GM18499 (cell line): Measurements from ENCODE around the gene JPT2.

Source experiments
- ATAC-seq: cut with Tn5 transposase; IDR thresholded peaks from one replicate; pipeline ENCODE4 v1.9.1; 2021; ENCODE audit warnings: moderate number of reproducible peaks; ENCODE audit not compliant: insufficient read depth, unreplicated experiment

Gene JPT2, protein sequence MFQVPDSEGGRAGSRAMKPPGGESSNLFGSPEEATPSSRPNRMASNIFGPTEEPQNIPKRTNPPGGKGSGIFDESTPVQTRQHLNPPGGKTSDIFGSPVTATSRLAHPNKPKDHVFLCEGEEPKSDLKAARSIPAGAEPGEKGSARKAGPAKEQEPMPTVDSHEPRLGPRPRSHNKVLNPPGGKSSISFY

DNA sequence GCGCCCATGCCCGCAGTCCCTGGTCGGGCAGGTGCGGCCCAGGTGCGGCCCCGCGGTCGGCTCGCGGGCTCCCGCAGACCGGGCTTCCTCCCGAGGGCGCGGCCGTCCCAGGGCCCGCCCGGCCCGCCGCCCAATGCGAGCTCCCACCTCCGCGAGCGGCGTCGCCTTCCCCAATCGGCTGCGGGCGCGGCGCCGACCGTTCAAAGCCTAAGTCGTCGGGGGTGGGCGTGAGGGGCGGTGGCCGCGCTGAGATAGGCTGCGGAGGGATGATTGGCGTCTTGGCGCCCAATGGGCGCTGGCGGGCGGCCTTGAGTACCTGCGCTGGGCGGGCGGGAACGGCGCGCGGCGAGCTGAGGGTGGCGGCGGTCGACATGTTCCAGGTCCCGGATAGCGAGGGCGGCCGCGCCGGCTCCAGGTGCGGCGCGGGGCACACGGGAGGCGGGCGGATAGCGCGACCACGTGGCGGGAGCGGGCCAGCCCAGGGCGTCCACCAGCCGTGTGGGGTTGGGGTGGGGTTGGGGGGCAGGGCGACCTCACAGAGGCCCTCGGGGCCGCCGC, at the start of gene JPT2:
Gene JPT2 (plus strand): TSS at position 338 of the 558 bp plus-strand sequence. CDS start 34 bp downstream, at position 372.
- ATAC-seq: peak; percentile 65

DNA sequence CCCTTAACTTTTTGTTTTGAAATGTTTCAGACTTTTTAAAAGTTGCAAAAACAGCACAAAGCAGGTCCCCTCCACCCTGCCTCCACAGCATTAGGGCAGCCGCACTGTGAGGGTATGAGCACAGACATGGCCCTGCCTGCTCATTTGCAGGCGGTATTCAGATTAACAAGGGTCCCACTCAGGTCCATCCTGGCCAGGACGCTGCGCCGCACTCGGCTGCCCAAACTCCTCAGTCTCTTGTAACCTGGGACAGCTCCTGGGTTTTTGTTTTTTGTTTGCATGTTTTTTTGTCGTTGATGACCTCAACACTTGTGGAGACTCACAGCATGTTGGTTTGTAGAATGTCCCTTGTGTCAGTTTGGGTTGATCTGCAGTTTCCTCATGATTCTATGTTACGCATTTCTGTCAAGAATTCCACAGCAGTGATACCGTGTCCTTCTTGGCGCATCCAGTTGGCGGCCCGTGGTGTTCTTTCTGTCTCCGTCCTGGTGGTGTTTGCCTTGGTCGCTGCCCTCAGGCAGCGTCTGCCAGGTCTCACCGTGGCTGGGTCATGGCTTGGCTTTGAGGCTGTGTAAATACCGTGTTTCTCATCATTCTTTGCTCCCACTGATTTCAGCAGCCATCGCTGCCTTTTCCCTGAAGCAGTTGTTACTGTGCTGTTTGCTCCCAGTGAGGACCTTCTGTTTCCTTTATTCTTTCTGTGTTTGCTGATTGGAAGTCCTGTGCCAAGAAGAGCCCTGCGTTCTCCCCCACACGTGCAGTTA, 47.4 kb upstream of the JPT2 start:
- no peak for ATAC-seq

DNA sequence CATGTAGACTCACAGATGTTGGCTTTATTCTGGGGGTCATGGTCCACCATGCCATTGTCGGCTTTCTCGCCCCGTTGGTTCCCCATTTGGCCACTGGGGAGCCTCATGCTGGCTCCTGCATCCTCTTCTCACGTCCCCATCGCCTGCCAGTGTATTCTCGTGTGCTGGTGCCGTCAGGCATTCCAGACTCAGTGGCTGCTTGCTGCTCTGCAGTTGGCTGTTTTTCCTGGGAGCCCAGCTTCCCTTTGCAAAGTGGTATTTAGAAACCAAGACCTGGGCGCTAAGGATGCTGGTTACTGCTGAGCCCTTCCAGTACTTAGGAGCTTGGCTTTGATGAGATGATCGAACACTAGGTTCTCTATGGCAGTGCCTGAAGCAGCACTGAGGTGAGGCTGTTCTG, 46.8 kb upstream of the JPT2 start:
- ATAC-seq: no peak

DNA sequence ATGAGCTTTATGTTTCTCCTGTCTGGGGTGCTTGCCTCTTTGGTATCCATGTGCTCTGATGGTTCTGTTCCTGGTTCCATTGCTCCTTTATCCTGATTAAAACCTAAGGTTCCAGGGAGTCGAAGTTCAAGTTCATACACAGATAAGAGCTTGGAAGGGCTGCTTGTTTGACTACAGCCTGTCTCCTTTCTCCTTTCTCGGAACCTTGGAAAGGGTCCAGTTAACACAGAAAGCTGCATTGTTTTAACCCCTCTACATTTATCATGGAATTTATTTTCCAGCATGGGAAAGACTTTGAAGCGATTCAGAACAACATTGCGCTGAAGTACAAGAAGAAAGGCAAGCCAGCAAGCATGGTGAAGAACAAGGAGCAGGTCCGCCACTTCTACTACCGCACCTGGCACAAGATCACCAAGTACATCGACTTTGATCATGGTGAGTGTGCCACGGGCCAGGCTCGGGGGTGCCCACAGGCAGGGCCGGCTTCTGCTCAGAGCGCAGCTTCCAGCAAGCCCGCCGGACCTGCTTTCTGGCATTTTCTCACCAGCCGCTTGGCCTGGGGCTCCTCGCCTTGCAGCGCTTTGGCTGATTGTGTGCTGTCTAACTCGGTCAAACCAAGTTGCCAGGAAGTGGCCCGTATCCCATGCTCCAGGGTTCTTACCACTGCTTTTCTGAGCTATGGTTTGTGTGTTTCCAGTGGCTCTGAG, 46.0 kb upstream of the JPT2 start:
- no peak for ATAC-seq

DNA sequence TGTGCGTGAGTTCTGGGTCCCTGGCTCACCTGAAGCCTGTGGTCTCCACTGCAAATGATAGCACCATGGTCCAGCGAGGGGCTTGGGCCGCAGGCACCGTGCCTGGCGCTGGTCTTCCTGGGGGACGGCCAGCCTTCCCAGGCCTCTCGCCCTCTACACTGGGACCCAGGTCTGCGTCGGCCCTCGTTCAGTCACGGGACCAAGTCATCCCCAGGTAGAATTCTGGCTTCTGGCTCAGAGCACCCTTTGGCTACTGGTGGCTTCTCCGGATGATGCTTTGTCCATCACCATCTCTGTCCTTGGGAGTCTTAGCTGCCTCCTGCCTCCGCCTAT, 45.5 kb upstream of the JPT2 start:
- no peak for ATAC-seq

DNA sequence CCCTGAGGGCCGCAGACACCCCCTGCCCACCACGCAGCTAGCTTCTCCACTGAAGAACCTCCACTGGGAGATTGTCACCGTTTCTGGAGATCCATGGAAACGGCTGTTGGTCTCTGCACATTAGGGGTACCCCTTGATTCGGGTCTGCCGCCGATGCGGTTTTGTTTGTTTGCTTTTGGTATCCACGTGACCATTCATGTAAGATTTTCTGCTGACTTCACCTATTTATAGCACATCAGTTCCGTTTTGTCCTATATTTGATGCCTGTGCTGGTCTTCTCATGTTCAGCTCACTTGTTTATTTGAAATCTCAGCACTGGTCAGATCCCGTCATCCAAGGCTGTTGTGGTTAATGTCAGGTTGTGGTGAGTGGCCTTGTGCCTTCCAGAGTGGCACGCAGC, 44.8 kb upstream of the JPT2 start:
- ATAC-seq: no peak

DNA sequence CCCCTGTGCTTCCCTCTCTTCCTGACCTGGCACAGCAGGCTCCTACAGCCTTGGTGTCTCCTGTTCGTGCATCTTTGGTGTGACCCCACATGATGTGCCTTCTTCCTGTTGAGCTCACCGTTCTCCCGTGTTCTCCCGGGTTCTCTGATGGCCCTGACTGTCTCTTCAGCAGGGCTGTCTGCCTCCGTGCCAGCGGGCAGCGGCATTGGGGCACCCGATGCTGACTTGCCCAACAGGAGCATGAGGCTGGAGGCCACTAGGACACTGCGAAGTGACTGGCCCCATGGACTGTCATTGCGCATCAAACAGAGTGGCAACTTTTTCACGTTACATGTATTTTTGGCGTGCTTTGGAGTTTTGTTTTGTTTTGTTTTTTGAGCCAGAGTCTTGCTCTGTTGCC, 43.5 kb upstream of the JPT2 start:
- ATAC-seq: no peak

DNA sequence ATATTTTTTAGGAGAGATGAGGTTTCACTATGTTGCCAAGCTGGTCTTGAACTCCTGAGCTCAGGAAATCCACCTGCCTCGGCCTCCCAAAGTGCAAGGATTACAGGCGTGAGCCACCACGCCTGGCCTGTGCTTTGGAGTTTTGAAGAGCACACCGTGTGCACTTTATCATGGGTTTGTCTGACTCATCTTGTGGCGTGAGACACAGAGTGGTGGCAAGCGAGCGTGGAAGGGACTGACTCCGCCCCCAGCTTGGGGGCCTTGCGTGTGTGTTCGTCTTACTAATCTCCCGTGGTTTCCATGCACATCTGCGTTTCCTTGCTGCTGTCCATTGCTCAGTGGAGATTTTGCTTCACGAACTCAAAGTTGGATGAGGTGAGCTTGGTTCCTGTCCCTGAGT, 43.0 kb upstream of the JPT2 start:
- no peak for ATAC-seq

DNA sequence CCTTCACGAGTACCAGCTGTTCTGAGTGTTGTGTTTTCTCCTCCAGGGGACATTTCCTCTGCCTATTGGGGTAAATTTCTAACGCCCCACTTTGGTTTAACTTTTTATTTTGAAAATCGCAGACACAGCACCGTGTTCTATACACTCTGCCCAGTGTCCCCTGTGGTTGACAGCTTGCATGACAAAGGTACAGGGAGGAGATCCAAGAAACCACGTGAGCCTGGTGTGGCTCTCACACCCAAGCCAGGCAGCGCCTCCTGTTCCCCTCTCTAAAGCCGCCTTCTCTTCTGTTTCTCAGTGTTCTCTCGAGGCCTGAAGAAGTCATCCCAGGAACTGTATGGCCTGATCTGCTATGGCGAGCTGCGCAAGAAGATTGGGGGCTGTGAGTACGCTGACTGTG, 40.6 kb upstream of the JPT2 start:
- ATAC-seq: no peak

DNA sequence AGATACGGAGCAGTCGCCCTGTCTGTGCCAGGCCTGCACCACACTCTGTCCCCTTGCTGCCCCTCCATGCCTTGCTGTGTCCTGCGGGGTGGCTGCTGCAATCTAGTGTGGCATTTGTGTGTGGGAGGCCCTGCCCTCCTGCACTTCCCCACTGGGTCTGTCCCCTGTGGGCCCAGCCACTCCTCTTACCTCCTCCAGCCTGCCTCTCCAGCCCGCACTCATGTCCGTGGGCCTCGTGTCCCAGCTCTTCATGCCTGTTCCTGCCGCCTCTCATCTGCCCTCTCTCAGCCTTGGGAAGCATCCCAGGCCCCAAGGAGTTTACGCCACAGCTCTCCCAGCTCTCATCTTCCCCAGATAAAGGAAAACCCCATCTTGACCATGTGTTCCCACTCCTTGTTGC, 39.3 kb upstream of the JPT2 start:
- ATAC-seq: no peak

DNA sequence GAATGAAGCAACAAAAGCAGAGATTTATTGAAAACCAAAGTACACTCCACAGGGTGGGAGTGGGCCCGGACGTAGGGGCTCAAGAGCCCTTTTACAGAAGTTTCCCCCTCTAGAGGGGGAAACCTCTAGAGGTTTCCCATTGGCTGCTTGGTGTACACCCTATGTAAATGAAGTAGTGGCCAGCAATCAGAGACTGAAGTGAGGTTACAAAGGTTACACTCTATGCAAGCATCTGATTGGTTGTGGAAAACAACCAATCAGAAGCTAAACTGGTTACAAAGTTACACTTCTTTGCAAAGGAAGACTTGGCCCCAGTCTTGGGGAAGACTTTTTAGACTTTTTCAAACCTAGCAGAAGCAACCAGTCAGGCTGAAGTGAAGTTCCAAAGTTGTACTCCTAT, 38.8 kb upstream of the JPT2 start:
- no peak for ATAC-seq

DNA sequence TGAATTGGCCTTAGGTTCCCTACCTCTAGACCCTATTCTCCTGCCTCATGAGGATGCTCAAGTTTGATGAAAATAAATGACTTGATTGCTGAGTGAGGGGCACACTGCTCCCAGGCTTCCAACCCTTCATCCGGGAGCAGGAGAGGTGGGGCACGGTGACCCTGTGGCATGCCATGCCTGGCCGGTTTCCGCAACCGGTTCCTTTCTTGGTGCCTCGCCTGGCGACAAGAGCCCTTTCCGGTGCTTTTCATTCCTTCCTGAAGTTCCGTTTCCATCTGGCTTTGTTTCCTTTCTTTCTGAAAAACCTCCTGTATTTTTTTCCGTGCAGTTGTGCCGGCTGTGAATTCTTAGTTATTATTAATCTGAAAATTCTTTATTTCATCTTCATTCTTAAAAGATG, 38.2 kb upstream of the JPT2 start:
- ATAC-seq: no peak

DNA sequence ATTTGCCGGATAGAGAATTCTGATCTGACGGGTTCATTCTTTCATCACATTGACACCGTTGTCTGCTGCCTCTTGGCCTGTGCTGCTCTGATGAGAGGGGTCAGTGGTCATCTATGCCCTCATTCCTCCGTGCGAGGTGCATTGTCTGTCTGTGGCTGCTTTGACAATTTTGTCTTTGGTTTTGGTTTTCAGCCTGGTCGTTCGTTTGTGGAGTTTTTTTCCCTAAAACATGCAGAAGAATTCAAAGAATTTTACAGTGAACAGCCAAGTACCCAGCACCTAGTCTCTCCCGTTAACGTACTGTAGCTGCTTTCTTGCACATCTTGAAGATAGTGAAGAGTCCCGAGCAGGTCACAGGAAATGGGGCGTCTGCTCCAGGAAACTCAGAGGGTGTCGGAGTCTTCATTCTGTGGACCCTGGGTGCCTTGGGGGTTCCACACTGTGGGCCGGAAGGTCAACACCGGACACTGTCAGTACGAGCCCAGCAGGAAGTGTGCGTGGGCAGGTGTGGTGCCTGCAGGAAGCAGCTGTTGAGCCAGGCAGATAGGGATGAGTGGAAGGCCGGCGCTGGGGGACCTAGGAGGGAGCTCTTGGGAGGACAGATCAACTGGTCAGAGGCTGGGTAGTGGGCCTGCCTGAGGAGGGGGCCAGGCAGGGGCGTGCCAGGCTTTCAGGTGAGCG, 37.7 kb upstream of the JPT2 start:
- ATAC-seq: no peak

DNA sequence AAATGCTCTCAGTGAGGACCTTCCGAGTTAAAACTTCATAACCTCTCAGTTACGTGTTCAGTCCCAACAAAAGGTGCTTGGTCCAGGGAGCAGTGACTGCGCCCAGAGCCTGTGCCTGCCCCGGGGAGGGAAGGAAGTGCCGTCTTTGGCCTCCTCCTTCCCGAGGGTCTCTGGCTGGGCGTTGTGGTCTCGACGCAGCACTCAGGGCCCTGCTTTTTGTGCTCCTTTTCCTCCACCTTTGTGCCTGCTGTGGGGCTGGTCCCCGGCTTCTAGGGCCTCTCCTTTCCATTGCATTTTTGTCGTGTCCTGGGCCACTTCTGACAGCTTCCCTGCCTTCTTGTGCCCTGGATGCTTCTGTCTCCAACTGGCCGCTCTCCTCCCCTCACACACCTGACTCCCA, 36.8 kb upstream of the JPT2 start:
- no peak for ATAC-seq

DNA sequence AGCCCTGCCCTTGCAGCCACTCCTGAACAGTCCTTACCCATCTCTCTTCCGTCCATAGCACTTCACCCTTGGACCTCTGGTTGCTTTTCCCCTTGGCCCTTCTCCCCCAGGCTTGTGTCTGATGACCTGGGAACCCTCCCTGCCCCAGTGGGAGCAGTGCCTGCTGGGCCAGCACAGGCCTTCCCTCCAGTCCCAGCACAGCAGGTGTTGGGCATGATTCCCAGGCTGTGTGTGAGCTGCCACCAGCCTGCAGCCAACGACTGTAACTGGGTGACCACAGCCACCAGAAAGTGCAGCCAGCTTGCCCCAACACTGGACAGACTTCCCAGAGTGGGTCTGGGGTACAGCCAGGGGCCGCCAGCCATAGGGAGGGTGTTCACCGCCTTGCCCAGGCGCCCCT, 35.9 kb upstream of the JPT2 start:
- ATAC-seq: no peak

DNA sequence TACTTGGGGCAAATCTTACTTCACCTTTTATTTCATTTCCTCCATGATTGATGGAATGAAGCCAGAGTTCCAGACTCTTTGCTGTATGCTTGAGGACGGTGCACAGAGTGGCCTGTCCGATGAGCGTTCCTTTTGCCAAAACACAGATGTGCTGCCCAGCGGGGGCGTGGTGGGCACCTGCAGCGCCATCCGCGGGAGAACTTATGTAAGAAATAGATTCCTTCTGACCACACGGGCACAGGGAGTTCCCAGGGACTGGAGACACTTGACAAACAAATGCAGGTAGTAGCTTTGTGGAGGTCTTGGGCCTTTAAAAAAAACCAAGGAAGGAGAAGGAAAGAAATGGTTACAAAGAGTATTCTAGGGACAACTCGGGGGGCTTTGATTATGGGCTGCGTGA, 35.3 kb upstream of the JPT2 start:
- no peak for ATAC-seq

DNA sequence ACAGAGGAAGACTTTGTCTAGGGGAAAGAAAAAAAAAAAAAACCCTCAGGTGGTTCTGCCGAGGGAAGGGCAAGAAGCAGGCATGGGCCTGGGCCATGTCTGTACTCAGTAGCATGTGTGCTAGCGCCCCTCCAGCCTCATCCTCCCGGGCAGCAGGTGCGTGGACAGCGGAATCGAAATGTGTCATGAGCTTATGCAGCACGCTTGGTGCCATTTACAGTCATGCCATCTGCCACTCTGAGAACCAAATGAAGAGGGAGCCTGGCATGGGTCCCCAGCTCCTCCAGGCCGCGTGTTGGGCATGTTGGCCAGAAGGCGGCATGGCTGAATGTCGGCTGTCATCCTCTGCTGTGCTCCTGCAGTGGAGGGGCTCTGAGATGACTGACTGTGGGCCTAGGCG, 34.6 kb upstream of the JPT2 start:
- ATAC-seq: no peak

DNA sequence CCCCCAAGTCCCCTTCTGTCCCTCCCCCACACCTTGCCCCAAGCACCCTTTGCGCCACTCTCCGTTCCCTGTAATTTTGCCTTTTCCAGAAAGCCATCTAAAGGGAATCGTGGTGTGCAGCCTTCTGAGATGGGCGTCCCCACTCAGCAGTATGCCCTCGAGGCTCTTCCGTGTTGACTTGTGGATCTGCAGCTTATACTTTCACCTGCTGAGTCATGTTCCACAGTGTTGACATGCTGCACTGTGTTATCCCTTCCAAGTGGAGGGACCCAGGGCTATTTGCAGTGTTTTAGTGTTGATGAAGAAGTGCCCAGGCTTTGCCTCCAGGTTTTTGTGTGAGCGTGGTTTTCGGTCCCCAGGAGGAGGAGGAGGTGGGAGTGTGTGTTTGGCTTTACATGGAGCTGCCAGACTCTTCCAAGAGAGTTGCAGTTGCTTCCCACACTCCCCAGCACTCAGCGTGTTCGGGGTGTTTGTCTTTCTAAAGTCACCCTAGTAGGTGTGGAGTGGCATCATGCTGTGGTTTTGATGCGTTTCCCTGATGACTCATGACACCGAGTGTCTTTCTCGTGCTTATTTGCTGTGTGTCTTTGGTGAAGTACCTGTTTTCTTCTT, 32.1 kb upstream of the JPT2 start:
- ATAC-seq: no peak

DNA sequence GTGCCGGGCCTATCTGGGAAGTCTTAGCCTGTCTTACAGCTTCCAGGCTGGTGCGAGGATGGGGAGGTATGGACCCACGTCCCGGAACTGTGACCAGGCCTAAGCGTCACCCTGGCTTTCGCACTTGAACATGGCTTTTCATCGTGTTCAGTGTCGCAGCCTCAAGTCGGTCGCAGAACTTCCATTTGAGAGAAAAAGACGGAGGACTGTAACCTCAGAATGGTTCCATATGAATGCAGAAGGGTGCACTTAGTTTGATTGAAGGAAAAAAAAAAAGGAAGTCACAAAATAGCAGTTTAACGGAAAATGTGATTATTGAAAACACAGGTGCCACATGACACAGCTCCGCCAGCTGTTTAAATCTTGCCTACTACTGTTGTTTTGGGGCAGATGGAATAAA, 30.2 kb upstream of the JPT2 start:
- ATAC-seq: no peak

DNA sequence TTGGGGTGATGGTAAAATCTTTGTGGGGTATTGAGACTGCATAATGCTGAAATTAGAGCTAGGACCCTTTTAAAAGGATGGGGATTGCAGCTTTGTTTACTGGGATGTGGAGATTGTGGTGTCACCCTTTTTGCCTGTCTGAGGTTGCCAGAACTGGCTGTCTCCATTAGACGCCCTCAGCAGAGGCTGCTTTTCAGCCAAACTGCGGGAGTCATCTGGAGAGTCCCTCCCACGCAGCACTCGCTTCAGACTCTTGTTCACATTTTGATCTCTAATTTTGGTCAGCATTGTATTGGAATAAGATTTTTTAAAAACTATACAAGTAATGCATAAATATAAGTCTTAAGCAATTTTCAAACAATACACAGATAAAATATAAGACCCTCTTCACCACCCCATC, 27.9 kb upstream of the JPT2 start:
- no peak for ATAC-seq
